ENCODE results near the gene MRPL34. TPM values are rescaled to one million over a fixed set of nuclear protein-coding genes. Genes with fewer than 3 reads are reported as not detected.

MRPL34 gene
- total RNA-seq, 1 experiment from 2014 or later: 65.8 TPM

DNA sequence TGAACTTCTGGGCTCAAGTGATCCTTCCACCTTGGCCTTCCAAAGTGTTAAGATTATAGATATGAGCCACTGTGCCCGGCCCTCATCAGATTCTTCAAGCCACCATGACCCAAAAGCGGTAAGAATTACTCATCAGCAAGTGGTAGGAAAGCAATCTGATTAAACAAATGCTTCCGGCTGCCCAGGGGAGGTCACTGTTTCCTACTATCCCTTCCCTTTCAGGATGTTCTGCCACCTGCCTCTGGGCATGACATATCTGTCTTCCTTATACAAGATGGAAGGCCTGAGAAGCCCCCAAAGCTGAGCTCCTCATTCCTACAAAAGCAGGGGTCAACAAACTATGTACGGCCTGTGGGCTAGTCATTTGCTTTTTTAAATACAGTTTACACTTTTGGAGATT, 9.4 kb upstream of the MRPL34 start:
- DNase-seq (ENCODE audit: unreplicated experiment): peak; percentile 81
- H3K36me3 Mint-ChIP-seq (ENCODE audit: insufficient read depth, unreplicated experiment): peaks cover 17% of the 10 kb centered on the region
- no peaks in the 10 kb centered on the region for H3K9me3 Mint-ChIP-seq (ENCODE audit: unreplicated experiment)
- H3K27me3 Mint-ChIP-seq (ENCODE audit: insufficient read depth, unreplicated experiment): no peaks in the 10 kb centered on the region
- ChIA-PET CTCF (interaction anchor here (0.7 to 1.8 kb wide), 4 partner anchors 29 to 90 kb away, joined by 3 to 6 read pairs (median 5); partner anchors contain the start of gene ANO8), POLR2A (interaction anchor here (0.6 to 2.1 kb wide), 4 partner anchors 10 to 89 kb away, joined by 3 to 13 read pairs (median 8); partner anchors contain the start of genes ANO8, DDA1 and MRPL34)
- H3K27ac Mint-ChIP-seq (ENCODE audit: low read depth, unreplicated experiment): no peak overlapping the region
- peaks cover 4% of the 10 kb centered on the region for H3K4me1 Mint-ChIP-seq (ENCODE audit: insufficient read depth, unreplicated experiment)
- H3K4me3 Mint-ChIP-seq (ENCODE audit: unreplicated experiment): peak overlapping the region; percentile 15
- no TSS peak for BruUV-seq (replicated peaks)
- peak; percentile 33 for TF ChIP-seq CTCF (IDR thresholded peaks at IDR 0.05; ENCODE audit: unreplicated experiment)
- intact Hi-C loops (cut with micrococcal nuclease): loop anchor here (1.0 kb wide), 1 partner anchor 9 kb away; the partner anchor contains the start of gene MRPL34

- peak; percentile 80 for DNase-seq (ENCODE audit: unreplicated experiment)
- ChIA-PET CTCF (interaction anchor here (0.6 to 1.8 kb wide), 11 partner anchors 8 to 637 kb away, joined by 3 to 6 read pairs (median 3); partner anchors contain the start of genes ANO8, DDA1 and SMIM7), POLR2A (interaction anchor here (1.4 to 2.1 kb wide), 3 partner anchors 9 to 40 kb away, joined by 4 to 13 read pairs (median 12); partner anchors contain the start of genes DDA1 and MRPL34)
- intact Hi-C loops (cut with micrococcal nuclease): loop anchor here (1.0 kb wide), 1 partner anchor 8 kb away; the partner anchor contains the start of gene MRPL34
- no peak for TF ChIP-seq CTCF (IDR thresholded peaks at IDR 0.05; ENCODE audit: unreplicated experiment)
- Mint-ChIP-seq H3K4me3 (ENCODE audit: unreplicated experiment) (no peak overlapping the region), H3K27ac (ENCODE audit: low read depth, unreplicated experiment) (peak overlapping the region; percentile 16), H3K27me3 (ENCODE audit: insufficient read depth, unreplicated experiment) (no peaks in the 10 kb centered on the region), H3K4me1 (ENCODE audit: insufficient read depth, unreplicated experiment) (peaks cover 4% of the 10 kb centered on the region), H3K36me3 (ENCODE audit: insufficient read depth, unreplicated experiment) (peaks cover 17% of the 10 kb centered on the region), H3K9me3 (ENCODE audit: unreplicated experiment) (no peaks in the 10 kb centered on the region)
- no TSS peak for BruUV-seq (replicated peaks)
Measured at GRCh38 chr19:17296976-17297375, 8.7 kb upstream of the MRPL34 start.

DNA sequence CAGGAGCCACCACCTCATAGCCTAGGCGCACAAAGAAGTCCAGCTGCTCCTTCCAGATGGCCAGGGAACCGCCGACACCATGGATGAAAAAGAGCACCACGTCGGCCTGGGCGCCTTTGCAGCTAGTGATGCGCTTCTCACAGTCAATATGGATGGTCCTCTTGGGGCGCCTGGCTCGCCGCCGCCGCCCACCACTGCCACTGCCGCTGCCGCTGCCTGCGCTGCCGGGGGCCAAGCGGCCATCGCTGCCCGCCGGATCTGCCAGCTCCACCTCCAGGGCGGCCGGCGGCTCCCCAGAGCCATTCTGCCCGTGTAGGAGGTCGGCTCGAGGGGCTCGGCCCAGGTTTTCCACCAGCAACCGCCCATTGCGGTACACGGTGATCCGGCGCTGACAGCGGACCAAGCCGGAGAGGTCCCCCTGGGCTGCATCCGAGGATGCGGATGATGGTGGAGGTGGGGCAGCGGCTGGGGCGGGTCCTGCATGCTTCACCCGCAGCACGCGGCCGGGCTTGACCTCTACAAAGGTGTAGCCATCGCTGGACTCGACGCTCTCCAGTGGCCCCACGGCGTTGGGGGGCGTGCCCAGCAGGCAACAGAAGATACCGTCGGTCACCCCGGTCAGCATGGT, 4.6 kb upstream of the MRPL34 start:
- Mint-ChIP-seq H3K27me3 (ENCODE audit: insufficient read depth, unreplicated experiment) (no peaks in the 10 kb centered on the region), H3K4me3 (ENCODE audit: unreplicated experiment) (no peak overlapping the region), H3K4me1 (ENCODE audit: insufficient read depth, unreplicated experiment) (peaks cover 20% of the 10 kb centered on the region), H3K27ac (ENCODE audit: low read depth, unreplicated experiment) (no peak overlapping the region), H3K9me3 (ENCODE audit: unreplicated experiment) (no peaks in the 10 kb centered on the region), H3K36me3 (ENCODE audit: insufficient read depth, unreplicated experiment) (peaks cover 15% of the 10 kb centered on the region)
- ChIA-PET CTCF (no interaction called here), POLR2A (no interaction called here)
- TF ChIP-seq CTCF (IDR thresholded peaks at IDR 0.05; ENCODE audit: unreplicated experiment): no peak
- BruUV-seq (replicated peaks): no TSS peak
- intact Hi-C loops (cut with micrococcal nuclease): no loop called here
- DNase-seq (ENCODE audit: unreplicated experiment): no peak

GRCh38 chr19:17302391-17303166, 3.1 kb upstream of the MRPL34 start:
- peak overlapping the region; percentile 65 for H3K4me3 Mint-ChIP-seq (ENCODE audit: unreplicated experiment)
- H3K27ac Mint-ChIP-seq (ENCODE audit: low read depth, unreplicated experiment): no peak overlapping the region
- TF ChIP-seq CTCF (IDR thresholded peaks at IDR 0.05; ENCODE audit: unreplicated experiment): no peak
- H3K9me3 Mint-ChIP-seq (ENCODE audit: unreplicated experiment): no peaks in the 10 kb centered on the region
- intact Hi-C loops (cut with micrococcal nuclease): no loop called here
- ChIA-PET POLR2A (interaction anchor here (0.7 to 10.5 kb wide), 3 partner anchors 32 to 42 kb away, joined by 4 to 152 read pairs (median 4); partner anchors contain the start of genes ANO8 and GTPBP3), CTCF (interaction anchor here (1.0 to 1.1 kb wide), 2 partner anchors 10 to 45 kb away, joined by 3 to 6 read pairs; no protein-coding TSS in a partner anchor)
- peaks cover 17% of the 10 kb centered on the region for H3K4me1 Mint-ChIP-seq (ENCODE audit: insufficient read depth, unreplicated experiment)
- peaks cover 14% of the 10 kb centered on the region for H3K36me3 Mint-ChIP-seq (ENCODE audit: insufficient read depth, unreplicated experiment)
- BruUV-seq (replicated peaks): no TSS peak
- no peaks in the 10 kb centered on the region for H3K27me3 Mint-ChIP-seq (ENCODE audit: insufficient read depth, unreplicated experiment)
- no peak for DNase-seq (ENCODE audit: unreplicated experiment)
